Gastrocnemius medialis (tissue), 4 donors: Measurements from ENCODE around the gene XRN1. TPM values are rescaled to one million over a fixed set of nuclear protein-coding genes. Genes with fewer than 3 reads are reported as not detected.
A peak's percentile ranks its signal among the peaks of the same experiment; 100 is the strongest.

Experiments used
- ATAC-seq, 2 donors: fragments of 150-250 bp; one replicate each; pipeline ENCODE4 v1.9.1; 2016
- DNase-seq, 2 donors: peaks; one replicate each; pipeline ENCODE4 v3.0.0-alpha.2; 2019
- H3K27ac ChIP-seq, 4 donors: fragments of 200-600 bp; sonication (generic); 1 replicate in 1 of 4; 2 replicates in 3 of 4; pipeline ENCODE4 v1.5.1; 2016 to 2018; ENCODE audit warnings: mild to moderate bottlenecking in 2 of 4, moderate library complexity in 1 of 4
- H3K27me3 ChIP-seq, 3 donors: fragments of 200-600 bp; sonication (generic) in 2 of 3; 1 replicate in 1 of 3; 2 replicates in 2 of 3; pipeline versions ENCODE4 v1.5.1 to v1.6.0; 2016 to 2019; ENCODE audit warnings: mild to moderate bottlenecking in 1 of 3, moderate library complexity in 1 of 3
- H3K36me3 ChIP-seq, 2 donors: fragments of 200-600 bp; sonication (generic) in 1 of 2; one replicate each; pipeline ENCODE4 v1.5.1; 2017 to 2018
- H3K4me1 ChIP-seq, 2 donors: fragments of 200-600 bp; sonication (generic) in 1 of 2; one replicate each; pipeline ENCODE4 v1.5.1; 2016 to 2017; ENCODE audit warnings: mild to moderate bottlenecking in 2 of 2
- H3K4me3 ChIP-seq, 4 donors: fragments of 200-600 bp; sonication (generic) in 3 of 4; 1 replicate in 1 of 4; 2 replicates in 3 of 4; pipeline ENCODE4 v1.5.1; 2016 to 2019; ENCODE audit warnings: mild to moderate bottlenecking in 2 of 4
- H3K9me3 ChIP-seq, 3 donors: fragments of 200-600 bp; sonication (generic) in 2 of 3; 1 replicate in 1 of 3; 2 replicates in 2 of 3; pipeline ENCODE4 v1.5.1; 2016 to 2019
- CTCF ChIP-seq, 5 experiments: fragments of 450-650 bp in 3 of 5; fragments of 200-600 bp in 2 of 5; sonication (generic) in 2 of 5; IDR thresholded peaks in 4 of 5; conservative IDR thresholded peaks in 1 of 5; 1 replicate in 4 of 5; 2 replicates in 1 of 5; pipeline ENCODE4 v1.5.1; 2016 to 2019; ENCODE audit warnings: antibody characterized with exemption in 5 of 5, mild to moderate bottlenecking in 3 of 5, moderate library complexity in 3 of 5
- POLR2A ChIP-seq, 2 donors: fragments of 450-650 bp; IDR thresholded peaks; one replicate each; pipeline ENCODE4 v1.6.1; 2017; ENCODE audit warnings: antibody characterized with exemption in 2 of 2, mild to moderate bottlenecking in 2 of 2, moderate library complexity in 2 of 2
- in situ Hi-C, 4 donors: fragments of 200-750 bp; cut with MboI; loops; one replicate each; pipeline versions ENCODE4 v1.15.0 to v1.8.0; 2017; ENCODE audit warnings: low sequenced_read_pairs in 4 of 4
- intact Hi-C: fragments of 100-400 bp; cut with DNase I; formaldehyde crosslinking; loops from one replicate; pipeline ENCODE4 v1.15.1; 2023; ENCODE audit warnings: low total_unique reads
- total RNA-seq, 4 donors: library from RNA; depleted of rRNA; stranded (reverse); fragments of >200 nt; gene quantifications; one replicate each; pipeline versions ENCODE4 v1.1.0 to v1.2.3, GENCODE V29; 2016

Gene XRN1
- total RNA-seq, 4 donors from 2014 or later = 41.8 to 52.2 (median 47.3) TPM

DNA sequence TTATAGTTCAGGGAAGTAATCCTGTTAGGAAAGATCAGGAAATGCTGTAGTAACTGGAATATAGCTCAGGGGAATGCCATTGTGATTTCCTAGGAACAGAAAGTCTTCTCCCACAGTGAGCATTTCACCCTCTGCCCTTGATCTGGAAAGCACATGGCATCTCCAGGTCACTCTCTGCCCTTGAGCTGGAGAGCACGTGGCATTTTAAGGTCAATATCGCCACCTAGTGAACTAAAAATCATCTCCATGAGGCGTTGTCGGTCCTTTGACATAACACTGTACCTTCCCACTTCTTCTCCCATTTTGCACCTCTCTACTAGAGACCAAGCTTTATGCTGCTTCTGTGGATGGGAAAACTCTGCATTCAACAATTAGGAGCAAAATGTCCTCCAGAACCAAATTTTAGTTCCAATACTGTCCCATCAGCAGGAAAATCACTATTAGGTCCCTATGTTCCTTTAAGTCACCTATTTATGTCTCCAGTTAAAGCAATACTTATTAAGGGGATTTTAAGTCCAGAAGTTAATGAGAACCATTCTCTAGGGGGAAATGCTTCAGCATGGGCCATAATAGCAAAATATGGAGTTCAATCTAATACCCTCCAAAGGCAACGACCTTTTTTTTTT is 167.8 kb downstream of the XRN1 start:
- Histone ChIP-seq H3K27ac (no peak overlapping the region), H3K4me1 (no peaks in the 10 kb centered on the region), H3K9me3 (no peaks in the 10 kb centered on the region), H3K4me3 (no peak overlapping the region), H3K27me3 (no peaks in the 10 kb centered on the region), H3K36me3 (no peaks in the 10 kb centered on the region)
- intact Hi-C loops (loop anchor here (1.0 to 10.0 kb wide), 2 partner anchors 155 to 318 kb away; no protein-coding TSS in a partner anchor), in situ Hi-C loops (loop anchor here (5.0 to 25.0 kb wide), 3 partner anchors 155 to 318 kb away; no protein-coding TSS in a partner anchor)
- DNase-seq = peak in 1 of 2 donors; percentile 22
- ATAC-seq = peak; percentile 85 to 86
- TF ChIP-seq CTCF (IDR thresholded peaks at IDR 0.05 in 4 of 5, conservative IDR thresholded peaks at IDR 0.05 in 1 of 5) (peak in 4 of 5 experiments; percentile 35 to 53 (median 48)), POLR2A (IDR thresholded peaks at IDR 0.05) (no peak)

DNA sequence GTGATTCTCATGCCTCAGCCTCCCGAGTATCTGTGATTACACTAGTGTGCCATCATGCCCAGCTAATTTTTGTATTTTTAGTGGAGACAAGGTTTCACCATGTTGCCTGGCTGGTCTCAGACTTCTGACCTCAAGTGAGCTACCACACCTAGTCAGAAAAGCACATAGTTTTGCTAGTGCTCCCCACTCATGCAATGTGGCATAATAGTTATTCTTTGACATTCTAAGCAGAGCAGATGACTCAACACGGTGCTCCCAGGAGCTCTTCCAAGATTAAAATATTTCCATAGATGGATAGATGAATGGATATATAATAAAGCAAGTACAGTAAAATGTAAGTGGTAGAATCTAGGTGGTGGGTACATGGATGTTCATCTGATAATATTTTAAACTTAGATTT is 169.4 kb downstream of the XRN1 start:
- no peaks in the 10 kb centered on the region for H3K9me3 ChIP-seq
- H3K36me3 ChIP-seq = no peaks in the 10 kb centered on the region
- ATAC-seq (no peak), DNase-seq (no peak)
- intact Hi-C loops (no loop called here), in situ Hi-C loops (loop anchor here in 3 of 4 donors (25.0 kb wide), 1 partner anchor 316 kb away; no protein-coding TSS in a partner anchor)
- no peak for TF ChIP-seq CTCF (IDR thresholded peaks at IDR 0.05 in 4 of 5, conservative IDR thresholded peaks at IDR 0.05 in 1 of 5)
- no peak for TF ChIP-seq POLR2A (IDR thresholded peaks at IDR 0.05)
- no peak overlapping the region for H3K4me3 ChIP-seq
- no peaks in the 10 kb centered on the region for H3K4me1 ChIP-seq
- H3K27ac ChIP-seq = no peak overlapping the region
- H3K27me3 ChIP-seq = no peaks in the 10 kb centered on the region

DNA sequence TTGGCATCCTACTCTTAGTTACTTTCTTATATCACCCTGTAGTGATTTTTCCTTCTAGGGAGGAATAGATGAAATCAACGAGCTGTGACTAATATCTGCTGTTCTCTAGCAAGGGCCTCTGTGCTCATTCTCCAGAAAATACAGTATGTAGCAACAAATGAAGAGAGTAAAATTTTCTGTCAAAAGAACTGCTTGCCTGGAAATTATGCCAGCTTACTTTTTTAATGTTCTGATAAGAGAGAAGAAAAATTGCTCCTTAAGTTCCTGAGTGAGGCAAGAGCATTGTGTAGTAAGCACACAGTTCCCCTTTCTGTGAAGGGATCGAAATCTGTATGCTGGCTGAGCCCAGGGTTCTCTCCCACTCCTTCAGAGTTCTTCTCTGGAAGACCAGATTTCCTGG is 171.1 kb downstream of the XRN1 start:
- in situ Hi-C loops = loop anchor here in 3 of 4 donors (25.0 kb wide), 1 partner anchor 314 kb away; no protein-coding TSS in a partner anchor
- H3K36me3 ChIP-seq = no peaks in the 10 kb centered on the region
- no peaks in the 10 kb centered on the region for H3K9me3 ChIP-seq
- no peaks in the 10 kb centered on the region for H3K27me3 ChIP-seq
- H3K27ac ChIP-seq = no peak overlapping the region
- intact Hi-C loops = no loop called here
- H3K4me1 ChIP-seq = no peaks in the 10 kb centered on the region
- no peak for ATAC-seq
- TF ChIP-seq POLR2A (IDR thresholded peaks at IDR 0.05) (no peak), CTCF (IDR thresholded peaks at IDR 0.05 in 4 of 5, conservative IDR thresholded peaks at IDR 0.05 in 1 of 5) (no peak)
- no peak overlapping the region for H3K4me3 ChIP-seq
- DNase-seq = no peak

GRCh38 chr3:142275856-142276255 is 172.0 kb downstream of the XRN1 start:
- TF ChIP-seq POLR2A (IDR thresholded peaks at IDR 0.05) = no peak
- no peak for TF ChIP-seq CTCF (IDR thresholded peaks at IDR 0.05 in 4 of 5, conservative IDR thresholded peaks at IDR 0.05 in 1 of 5)
- Histone ChIP-seq H3K9me3 (no peaks in the 10 kb centered on the region), H3K27me3 (no peaks in the 10 kb centered on the region), H3K4me3 (no peak overlapping the region), H3K36me3 (no peaks in the 10 kb centered on the region), H3K4me1 (no peaks in the 10 kb centered on the region), H3K27ac (no peak overlapping the region)
- ATAC-seq = peak; percentile 30 to 60
- DNase-seq = no peak
- intact Hi-C loops (no loop called here), in situ Hi-C loops (loop anchor here in 3 of 4 donors (25.0 kb wide), 1 partner anchor 314 kb away; no protein-coding TSS in a partner anchor)
